MM.1S (cell line): ENCODE results near the gene LAMP1.
"Not testable (repeated sequence)": the region's sequence is repeated elsewhere in the genome, so short reads cannot be mapped to it uniquely, and the experiment has no call there.

Source experiments
- DNase-seq: peaks from one replicate; pipeline ENCODE4 v3.0.0-alpha.2; 2015
- H2AFZ ChIP-seq: fragments of 300-600 bp; sonication (generic); 2 replicates; pipeline ENCODE4 v1.6.0; 2016; ENCODE audit warnings: antibody characterized with exemption, low read length
- H3F3A ChIP-seq: fragments of 300-600 bp; sonication (generic); 2 replicates; pipeline ENCODE4 v1.6.1; 2016; ENCODE audit warnings: mild to moderate bottlenecking, antibody characterized with exemption, low read length, moderate library complexity, mixed read lengths; ENCODE audit not compliant: insufficient read depth
- H3K27ac ChIP-seq: fragments of 300-600 bp; sonication (generic); 2 replicates; pipeline ENCODE4 v1.5.1; 2016; ENCODE audit warnings: mild to moderate bottlenecking, low read length
- H3K27me3 ChIP-seq: fragments of 300-600 bp; sonication (generic); replicated peaks from 2 replicates; pipeline ENCODE4 v1.6.0; 2016; ENCODE audit warnings: low read length; ENCODE audit not compliant: insufficient read depth
- H3K36me3 ChIP-seq: fragments of 300-600 bp; sonication (generic); replicated peaks from 2 replicates; pipeline ENCODE4 v1.6.1; 2016; ENCODE audit warnings: mild to moderate bottlenecking, low read length, mixed read lengths; ENCODE audit not compliant: insufficient read depth
- H3K4me1 ChIP-seq: fragments of 300-600 bp; sonication (generic); 2 replicates; pipeline ENCODE4 v1.6.1; 2016; ENCODE audit warnings: low read length, mixed read lengths
- H3K4me2 ChIP-seq: fragments of 300-600 bp; sonication (generic); 2 replicates; pipeline ENCODE4 v1.6.0; 2016; ENCODE audit warnings: low read depth, low read length
- H3K4me3 ChIP-seq: fragments of 300-600 bp; sonication (generic); 2 replicates; pipeline ENCODE4 v1.5.1; 2016; ENCODE audit warnings: low read length, mixed read lengths
- H3K79me2 ChIP-seq: fragments of 300-600 bp; sonication (generic); 2 replicates; pipeline ENCODE4 v1.6.1; 2016; ENCODE audit warnings: mixed run types, low read length, mixed read lengths
- H3K9ac ChIP-seq: fragments of 300-600 bp; sonication (generic); 2 replicates; pipeline ENCODE4 v1.6.1; 2016; ENCODE audit warnings: low read length, mixed read lengths
- H3K9me2 ChIP-seq: fragments of 300-600 bp; sonication (generic); replicated peaks from 2 replicates; pipeline ENCODE4 v1.6.1; 2016; ENCODE audit warnings: mild to moderate bottlenecking, low read length, mixed read lengths; ENCODE audit not compliant: insufficient read depth
- H3K9me3 ChIP-seq: fragments of 300-600 bp; sonication (generic); replicated peaks from 2 replicates; pipeline ENCODE4 v1.6.1; 2016; ENCODE audit warnings: mild to moderate bottlenecking, low read length, mixed read lengths; ENCODE audit not compliant: insufficient read depth
- H4K20me1 ChIP-seq: fragments of 300-600 bp; sonication (generic); 2 replicates; pipeline ENCODE4 v1.6.1; 2016; ENCODE audit warnings: mild to moderate bottlenecking, low read length, moderate library complexity, mixed read lengths; ENCODE audit not compliant: insufficient read depth
- EZH2 ChIP-seq: fragments of 300-600 bp; sonication (generic); optimal IDR thresholded peaks from 2 replicates; pipeline ENCODE3; 2017; ENCODE audit warnings: low read depth, mild to moderate bottlenecking, antibody characterized with exemption, low read length, mixed read lengths
- EZH2phosphoT487 ChIP-seq: fragments of 300-600 bp; sonication (generic); IDR thresholded peaks from 2 replicates; pipeline ENCODE4 v1.6.1; 2018; ENCODE audit warnings: antibody characterized with exemption, low read length
- TF ChIP-seq, protein P1 (sequence below): fragments of 300-600 bp; sonication (generic); IDR thresholded peaks from 2 replicates; pipeline ENCODE4 v1.5.1; 2016; ENCODE audit warnings: antibody characterized with exemption, low read length, mixed read lengths

Gene LAMP1

DNA sequence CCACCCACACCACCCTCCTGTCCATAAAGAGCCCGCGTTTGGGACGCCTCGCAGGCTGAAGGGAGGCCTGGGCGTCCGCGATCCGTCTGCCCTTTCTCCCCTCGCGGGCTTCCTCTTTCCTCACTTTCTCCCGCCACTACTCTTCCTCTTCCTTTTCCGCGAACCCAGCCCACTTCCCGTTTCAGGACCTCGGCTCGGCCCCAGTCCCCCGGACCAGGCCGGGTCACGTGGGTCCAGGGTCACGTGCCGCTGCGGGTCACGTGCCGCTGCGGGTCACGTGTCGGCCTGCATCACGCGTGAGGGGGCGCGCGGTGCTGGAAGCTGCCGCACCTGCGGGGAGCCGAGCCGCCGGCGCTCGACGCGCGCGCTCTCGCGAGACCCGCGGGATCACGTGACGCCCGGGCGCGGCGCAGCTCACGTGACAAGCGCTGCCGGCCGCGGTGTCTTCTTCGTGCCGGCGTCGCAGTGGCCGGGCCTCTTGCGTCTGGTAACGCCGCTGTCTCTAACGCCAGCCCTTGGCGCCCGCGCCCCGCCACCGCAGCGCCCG lies at the start of gene LAMP1:
TSS of gene LAMP1 (plus strand) at position 417 of the 547 bp plus-strand sequence. CDS start 196 bp downstream, outside the sequence.
- Histone ChIP-seq H3K36me3 (no peaks in the 10 kb centered on the region), H2AFZ (peak within 1 kb of the TSS; percentile 94), H3F3A (0 out of 2 replicates have a peak, but pooled peaks cover 4% of the 10 kb centered on the region), H3K9me2 (no peaks in the 10 kb centered on the region), H3K9ac (peak within 1 kb of the TSS; percentile 86), H3K27ac (peak within 1 kb of the TSS; percentile 46; the same call in 1 of the 2 replicates), H3K4me3 (peak within 1 kb of the TSS; percentile 98), H3K27me3 (peaks cover 40% of the 10 kb centered on the region), H3K9me3 (no peaks in the 10 kb centered on the region), H3K4me1 (0 out of 2 replicates have a peak, but pooled peaks cover 4% of the 10 kb centered on the region), H3K4me2 (peak within 1 kb of the TSS; percentile 80), H3K79me2 (peaks cover 45% of the 10 kb centered on the region), H4K20me1 (no peaks in the 10 kb centered on the region)
- TF ChIP-seq, protein P1, sequence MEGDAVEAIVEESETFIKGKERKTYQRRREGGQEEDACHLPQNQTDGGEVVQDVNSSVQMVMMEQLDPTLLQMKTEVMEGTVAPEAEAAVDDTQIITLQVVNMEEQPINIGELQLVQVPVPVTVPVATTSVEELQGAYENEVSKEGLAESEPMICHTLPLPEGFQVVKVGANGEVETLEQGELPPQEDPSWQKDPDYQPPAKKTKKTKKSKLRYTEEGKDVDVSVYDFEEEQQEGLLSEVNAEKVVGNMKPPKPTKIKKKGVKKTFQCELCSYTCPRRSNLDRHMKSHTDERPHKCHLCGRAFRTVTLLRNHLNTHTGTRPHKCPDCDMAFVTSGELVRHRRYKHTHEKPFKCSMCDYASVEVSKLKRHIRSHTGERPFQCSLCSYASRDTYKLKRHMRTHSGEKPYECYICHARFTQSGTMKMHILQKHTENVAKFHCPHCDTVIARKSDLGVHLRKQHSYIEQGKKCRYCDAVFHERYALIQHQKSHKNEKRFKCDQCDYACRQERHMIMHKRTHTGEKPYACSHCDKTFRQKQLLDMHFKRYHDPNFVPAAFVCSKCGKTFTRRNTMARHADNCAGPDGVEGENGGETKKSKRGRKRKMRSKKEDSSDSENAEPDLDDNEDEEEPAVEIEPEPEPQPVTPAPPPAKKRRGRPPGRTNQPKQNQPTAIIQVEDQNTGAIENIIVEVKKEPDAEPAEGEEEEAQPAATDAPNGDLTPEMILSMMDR = no peak
- no peak for TF ChIP-seq EZH2phosphoT487
- no peak for TF ChIP-seq EZH2
- DNase-seq = peak; percentile 97

- H3K79me2 ChIP-seq = no peaks in the 10 kb centered on the region
- no peak for DNase-seq
- H3K27ac ChIP-seq = no peak overlapping the region
- H3K9ac ChIP-seq = no peak overlapping the region
- no peaks in the 10 kb centered on the region for H3K9me3 ChIP-seq
- H3K27me3 ChIP-seq = no peaks in the 10 kb centered on the region
- no peaks in the 10 kb centered on the region for H3K4me1 ChIP-seq
- H3K4me2 ChIP-seq = no peak overlapping the region
- no peak for TF ChIP-seq EZH2
- no peak for TF ChIP-seq EZH2phosphoT487
- TF ChIP-seq, protein P1 = no peak
- no peaks in the 10 kb centered on the region for H3F3A ChIP-seq
- no peak overlapping the region for H3K4me3 ChIP-seq
- no peaks in the 10 kb centered on the region for H4K20me1 ChIP-seq
- no peaks in the 10 kb centered on the region for H3K9me2 ChIP-seq
- peaks cover 9% of the 10 kb centered on the region; the same call in 1 of the 2 replicates for H3K36me3 ChIP-seq
- H2AFZ ChIP-seq = no peak overlapping the region
Observed at GRCh38 chr13:113252516-113253095, 44.4 kb upstream of the LAMP1 start.

- H2AFZ ChIP-seq, H4K20me1 ChIP-seq, H3K79me2 ChIP-seq, H3F3A ChIP-seq, H3K4me3 ChIP-seq, H3K4me1 ChIP-seq, H3K27ac ChIP-seq, H3K4me2 ChIP-seq, DNase-seq, H3K9ac ChIP-seq, H3K9me3 ChIP-seq, H3K27me3 ChIP-seq, H3K36me3 ChIP-seq, H3K9me2 ChIP-seq: not testable (repeated sequence)
Observed at GRCh38 chr13:113257908-113258307, 39.1 kb upstream of the LAMP1 start.
